Panc1 (cell line): Measurements from ENCODE around the gene TMSB4Y. TPM values are rescaled to one million over a fixed set of nuclear protein-coding genes. Genes with fewer than 3 reads are reported as not detected.

Experiments used
- ATAC-seq: fragments of 200-7000 bp; cut with Tn5 transposase; 2 replicates; pipeline ENCODE4 v1.9.1; 2020; ENCODE audit warnings: mild to moderate bottlenecking, moderate library complexity
- BruUV-seq: library from RNA; stranded (reverse); fragments of 400-500 nt; replicated peaks from 2 replicates; lab custom pipeline; 2021; lab: Mats Ljungman, UMichigan
- CTCF ChIA-PET: fragments of 300-600 bp; sonication (Branson Sonifier 250); formaldehyde crosslinking; loops from one replicate; lab custom pipeline; 2022; ENCODE audit warnings: antibody characterized with exemption; lab: Charles Lee
- POLR2A ChIA-PET: fragments of 300-600 bp; sonication (Branson Sonifier 250); formaldehyde crosslinking; loops from one replicate; lab custom pipeline; 2022; ENCODE audit warnings: antibody characterized with exemption; lab: Charles Lee
- DNase-seq: peaks from one replicate; pipeline ENCODE4 v3.0.0-alpha.2; 2010; ENCODE audit warnings: low read depth, low spot score
- H3K27ac ChIP-seq: 2 replicates; pipeline ENCODE4 v1.5.1; 2011; ENCODE audit warnings: mild to moderate bottlenecking, low read length, inconsistent platforms
- H3K27me3 ChIP-seq: fragments of 200-500 bp; sonication (Bioruptor generic); 2 replicates; pipeline ENCODE4 v1.6.0; 2014; ENCODE audit warnings: low read length, inconsistent platforms; ENCODE audit not compliant: control insufficient read depth, insufficient read depth
- H3K36me3 ChIP-seq: fragments of 200-500 bp; sonication (Bioruptor generic); 2 replicates; pipeline ENCODE4 v1.5.1; 2014; ENCODE audit warnings: inconsistent platforms, mild to moderate bottlenecking, low read length, moderate library complexity; ENCODE audit not compliant: control insufficient read depth, insufficient read depth
- H3K4me1 ChIP-seq: 2 replicates; pipeline ENCODE4 v1.5.1; 2011; ENCODE audit warnings: inconsistent platforms, mild to moderate bottlenecking, low read length, moderate library complexity; ENCODE audit not compliant: control insufficient read depth, insufficient read depth
- H3K4me3 ChIP-seq, 2 experiments: 2 replicates each; pipeline ENCODE4 v1.5.1; 2011 to 2012; ENCODE audit warnings: low read depth in 2 of 2, low read length in 2 of 2, mild to moderate bottlenecking in 2 of 2, inconsistent platforms in 1 of 2, moderate library complexity in 1 of 2
- H3K9me3 ChIP-seq: fragments of 200-500 bp; sonication (Bioruptor generic); 2 replicates; pipeline ENCODE4 v1.5.1; 2014; ENCODE audit warnings: low read depth, mild to moderate bottlenecking, inconsistent platforms, low read length, moderate library complexity; ENCODE audit not compliant: control insufficient read depth, insufficient read depth
- POLR2AphosphoS5 ChIP-seq: IDR thresholded peaks from 2 replicates; pipeline ENCODE4 v1.6.1; 2012; ENCODE audit warnings: mild to moderate bottlenecking, low read depth, low read length, moderate library complexity
- SIN3A ChIP-seq: IDR thresholded peaks from 2 replicates; pipeline ENCODE4 v1.6.1; 2012; ENCODE audit warnings: low read depth, mild to moderate bottlenecking, low read length, moderate library complexity, borderline replicate concordance; ENCODE audit not compliant: insufficient read depth
- TCF7L2 ChIP-seq: IDR thresholded peaks from 2 replicates; pipeline ENCODE4 v1.6.1; 2011; ENCODE audit warnings: mild to moderate bottlenecking, low read depth, low read length, inconsistent platforms
- in situ Hi-C: cut with HindIII; loops from 2 replicates; pipeline ENCODE4 v1.10.0; 2016; ENCODE audit warnings: low sequenced_read_pairs, low pct_unique_long_range_greater_than_20kb
- intact Hi-C: fragments of 100-400 bp; cut with micrococcal nuclease; formaldehyde crosslinking; loops from one replicate; pipeline ENCODE4 v1.10.0; 2022; ENCODE audit not compliant: unreplicated experiment
- total RNA-seq: library from RNA; stranded (reverse); gene quantifications from one replicate; pipeline ENCODE4 v1.2.1, GENCODE V29; 2021; ENCODE audit not compliant: unreplicated experiment
- TF ChIP-seq, protein P1 (sequence below), 2 experiments: IDR thresholded peaks; 2 replicates each; pipeline ENCODE4 v1.6.1; 2011 to 2012; ENCODE audit warnings: low read depth in 2 of 2, control low read depth in 1 of 2, low read length in 1 of 2, mild to moderate bottlenecking in 1 of 2, moderate library complexity in 1 of 2; ENCODE audit not compliant: insufficient read depth in 1 of 2
- TF ChIP-seq, protein P2 (sequence below): fragments of 450-650 bp; IDR thresholded peaks from 2 replicates; pipeline ENCODE4 v1.5.1; 2017; ENCODE audit warnings: mild to moderate bottlenecking

The TMSB4Y gene
- total RNA-seq, 1 experiment from 2014 or later = not detected

- no peak overlapping the region for H3K4me3 ChIP-seq
- ATAC-seq (no peak), DNase-seq (no peak)
- no peaks in the 10 kb centered on the region for H3K27me3 ChIP-seq
- H3K9me3 ChIP-seq = no peaks in the 10 kb centered on the region
- POLR2A ChIA-PET = no interaction called here
- H3K36me3 ChIP-seq = no peaks in the 10 kb centered on the region
- no peak overlapping the region for H3K27ac ChIP-seq
- intact Hi-C loops (no loop called here), in situ Hi-C loops (no loop called here)
- H3K4me1 ChIP-seq = no peaks in the 10 kb centered on the region
- CTCF ChIA-PET = no interaction called here
- BruUV-seq = no TSS peak
- TF ChIP-seq, protein P1, sequence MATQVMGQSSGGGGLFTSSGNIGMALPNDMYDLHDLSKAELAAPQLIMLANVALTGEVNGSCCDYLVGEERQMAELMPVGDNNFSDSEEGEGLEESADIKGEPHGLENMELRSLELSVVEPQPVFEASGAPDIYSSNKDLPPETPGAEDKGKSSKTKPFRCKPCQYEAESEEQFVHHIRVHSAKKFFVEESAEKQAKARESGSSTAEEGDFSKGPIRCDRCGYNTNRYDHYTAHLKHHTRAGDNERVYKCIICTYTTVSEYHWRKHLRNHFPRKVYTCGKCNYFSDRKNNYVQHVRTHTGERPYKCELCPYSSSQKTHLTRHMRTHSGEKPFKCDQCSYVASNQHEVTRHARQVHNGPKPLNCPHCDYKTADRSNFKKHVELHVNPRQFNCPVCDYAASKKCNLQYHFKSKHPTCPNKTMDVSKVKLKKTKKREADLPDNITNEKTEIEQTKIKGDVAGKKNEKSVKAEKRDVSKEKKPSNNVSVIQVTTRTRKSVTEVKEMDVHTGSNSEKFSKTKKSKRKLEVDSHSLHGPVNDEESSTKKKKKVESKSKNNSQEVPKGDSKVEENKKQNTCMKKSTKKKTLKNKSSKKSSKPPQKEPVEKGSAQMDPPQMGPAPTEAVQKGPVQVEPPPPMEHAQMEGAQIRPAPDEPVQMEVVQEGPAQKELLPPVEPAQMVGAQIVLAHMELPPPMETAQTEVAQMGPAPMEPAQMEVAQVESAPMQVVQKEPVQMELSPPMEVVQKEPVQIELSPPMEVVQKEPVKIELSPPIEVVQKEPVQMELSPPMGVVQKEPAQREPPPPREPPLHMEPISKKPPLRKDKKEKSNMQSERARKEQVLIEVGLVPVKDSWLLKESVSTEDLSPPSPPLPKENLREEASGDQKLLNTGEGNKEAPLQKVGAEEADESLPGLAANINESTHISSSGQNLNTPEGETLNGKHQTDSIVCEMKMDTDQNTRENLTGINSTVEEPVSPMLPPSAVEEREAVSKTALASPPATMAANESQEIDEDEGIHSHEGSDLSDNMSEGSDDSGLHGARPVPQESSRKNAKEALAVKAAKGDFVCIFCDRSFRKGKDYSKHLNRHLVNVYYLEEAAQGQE (IDR thresholded peaks at IDR 0.05; ENCODE audit: insufficient read depth in 1 of 2, low read depth in 2 of 2, low read length in 1 of 2) = no peak
- no peak for TF ChIP-seq SIN3A
- no peak for TF ChIP-seq TCF7L2
These were observed 32.6 kb upstream of the TMSB4Y start for GRCh38 chrY:13671122-13671521.

DNA sequence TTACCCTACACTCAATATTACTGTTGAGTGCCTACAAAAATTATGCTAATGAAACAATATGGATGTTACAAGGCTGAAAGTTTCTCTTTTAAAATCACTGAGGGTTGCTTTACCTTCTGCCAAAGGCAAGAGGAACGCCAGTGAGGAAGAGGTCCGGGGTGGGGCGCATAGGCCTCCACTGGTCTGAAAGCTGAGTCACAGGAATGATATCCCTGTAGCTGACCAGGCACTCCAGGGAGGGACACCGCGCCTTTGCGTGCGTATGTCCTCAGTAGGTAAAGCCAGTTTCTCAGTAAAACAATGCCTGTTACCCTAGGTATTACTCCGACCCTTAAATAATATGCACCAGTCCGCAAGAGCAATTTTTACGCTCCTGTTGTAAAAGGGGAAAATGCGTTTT lies 1.4 kb upstream of the TMSB4Y start:
- TF ChIP-seq, protein P2, sequence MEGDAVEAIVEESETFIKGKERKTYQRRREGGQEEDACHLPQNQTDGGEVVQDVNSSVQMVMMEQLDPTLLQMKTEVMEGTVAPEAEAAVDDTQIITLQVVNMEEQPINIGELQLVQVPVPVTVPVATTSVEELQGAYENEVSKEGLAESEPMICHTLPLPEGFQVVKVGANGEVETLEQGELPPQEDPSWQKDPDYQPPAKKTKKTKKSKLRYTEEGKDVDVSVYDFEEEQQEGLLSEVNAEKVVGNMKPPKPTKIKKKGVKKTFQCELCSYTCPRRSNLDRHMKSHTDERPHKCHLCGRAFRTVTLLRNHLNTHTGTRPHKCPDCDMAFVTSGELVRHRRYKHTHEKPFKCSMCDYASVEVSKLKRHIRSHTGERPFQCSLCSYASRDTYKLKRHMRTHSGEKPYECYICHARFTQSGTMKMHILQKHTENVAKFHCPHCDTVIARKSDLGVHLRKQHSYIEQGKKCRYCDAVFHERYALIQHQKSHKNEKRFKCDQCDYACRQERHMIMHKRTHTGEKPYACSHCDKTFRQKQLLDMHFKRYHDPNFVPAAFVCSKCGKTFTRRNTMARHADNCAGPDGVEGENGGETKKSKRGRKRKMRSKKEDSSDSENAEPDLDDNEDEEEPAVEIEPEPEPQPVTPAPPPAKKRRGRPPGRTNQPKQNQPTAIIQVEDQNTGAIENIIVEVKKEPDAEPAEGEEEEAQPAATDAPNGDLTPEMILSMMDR = no peak
- no peak for TF ChIP-seq SIN3A
- no peak for TF ChIP-seq POLR2AphosphoS5
- CTCF ChIA-PET = no interaction called here
- Histone ChIP-seq H3K36me3 (no peaks in the 10 kb centered on the region), H3K4me3 (no peak overlapping the region), H3K27me3 (no peaks in the 10 kb centered on the region), H3K27ac (no peak overlapping the region), H3K4me1 (no peaks in the 10 kb centered on the region), H3K9me3 (no peaks in the 10 kb centered on the region)
- in situ Hi-C loops = no loop called here
- POLR2A ChIA-PET = no interaction called here
- ATAC-seq = no peak
- no TSS peak for BruUV-seq
- intact Hi-C loops = no loop called here
- DNase-seq = no peak

DNA sequence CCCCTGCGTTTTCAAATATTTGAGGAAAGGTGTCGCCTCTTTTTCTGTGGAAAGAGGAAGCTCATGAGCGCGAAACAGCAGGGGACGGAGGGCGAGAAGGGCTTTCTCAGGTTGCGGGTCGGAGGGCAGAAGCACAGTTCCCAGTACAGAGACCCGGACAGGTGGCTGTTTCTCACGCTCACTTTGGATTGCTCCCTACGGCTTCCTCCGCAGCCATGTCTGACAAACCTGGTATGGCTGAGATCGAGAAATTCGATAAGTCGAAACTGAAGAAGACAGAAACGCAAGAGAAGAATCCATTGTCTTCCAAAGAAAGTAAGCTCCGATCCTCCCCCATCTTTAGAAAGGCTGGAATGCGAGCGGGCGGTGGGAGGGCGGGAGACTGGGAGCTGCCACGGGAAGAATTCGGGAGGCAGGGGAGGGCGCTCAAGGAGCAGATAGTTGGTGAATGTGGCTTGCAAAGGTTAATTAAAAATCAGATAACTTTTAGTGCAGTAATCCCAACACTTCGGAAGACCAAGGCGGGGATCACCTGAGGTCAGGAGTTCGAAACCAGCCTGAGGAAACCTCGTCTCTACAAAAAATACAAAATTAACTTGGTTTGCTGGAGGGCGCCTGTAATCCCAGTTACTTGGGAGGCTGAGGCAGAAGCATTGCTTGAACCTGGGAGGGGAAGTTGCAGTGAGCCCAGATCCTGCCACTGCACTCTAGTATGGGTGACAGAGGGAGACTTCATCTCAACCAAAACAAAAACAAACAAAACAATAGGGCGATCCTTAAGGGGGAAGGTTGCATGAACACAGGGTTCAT lies 627 bp downstream of the TMSB4Y start:
- BruUV-seq = no TSS peak
- ChIA-PET CTCF (no interaction called here), POLR2A (no interaction called here)
- Histone ChIP-seq H3K27me3 (no peaks in the 10 kb centered on the region), H3K4me1 (no peaks in the 10 kb centered on the region), H3K9me3 (no peaks in the 10 kb centered on the region), H3K36me3 (no peaks in the 10 kb centered on the region), H3K4me3 (no peak overlapping the region), H3K27ac (no peak overlapping the region)
- intact Hi-C loops (no loop called here), in situ Hi-C loops (no loop called here)
- TF ChIP-seq, protein P1 (IDR thresholded peaks at IDR 0.05; ENCODE audit: insufficient read depth in 1 of 2, low read depth in 2 of 2, low read length in 1 of 2) = no peak
- TF ChIP-seq SIN3A (no peak), POLR2AphosphoS5 (no peak), TCF7L2 (no peak)
- TF ChIP-seq, protein P2 = no peak
- no peak for ATAC-seq
- no peak for DNase-seq
